Thymus (tissue), 14 donors: ENCODE measurements around the gene OR2F2. TPM values are rescaled to one million over a fixed set of nuclear protein-coding genes. Genes with fewer than 3 reads are reported as not detected.
A peak's percentile ranks its signal among the peaks of the same experiment; 100 is the strongest.

Source experiments
- DNase-seq, 9 donors: peaks; one replicate each; pipeline ENCODE4 v3.0.0-alpha.2; 2013; ENCODE audit warnings: low spot score in 9 of 9, low read depth in 6 of 9, missing footprints in 1 of 9
- H3K27ac ChIP-seq, 2 donors: one replicate each; pipeline ENCODE4 v1.5.1; 2013; ENCODE audit warnings: control low read depth in 1 of 2, low read depth in 1 of 2, low read length in 1 of 2, mild to moderate bottlenecking in 1 of 2, moderate library complexity in 1 of 2
- H3K27me3 ChIP-seq, 2 donors: one replicate each; pipeline ENCODE4 v1.5.1; 2013; ENCODE audit warnings: low read length in 1 of 2; ENCODE audit not compliant: control insufficient read depth in 2 of 2, insufficient read depth in 1 of 2
- H3K36me3 ChIP-seq, 2 donors: one replicate each; pipeline ENCODE4 v1.5.1; 2013; ENCODE audit warnings: low read length in 1 of 2, mild to moderate bottlenecking in 1 of 2, moderate library complexity in 1 of 2; ENCODE audit not compliant: control insufficient read depth in 2 of 2, insufficient read depth in 2 of 2
- H3K4me1 ChIP-seq, 2 donors: one replicate each; pipeline ENCODE4 v1.5.1; 2013; ENCODE audit warnings: low read length in 2 of 2; ENCODE audit not compliant: control insufficient read depth in 2 of 2, insufficient read depth in 2 of 2
- H3K4me3 ChIP-seq, 2 donors: one replicate each; pipeline ENCODE4 v1.5.1; 2013; ENCODE audit warnings: low read length in 2 of 2, control low read depth in 1 of 2, mild to moderate bottlenecking in 1 of 2
- H3K9me3 ChIP-seq, 2 donors: one replicate each; pipeline ENCODE4 v1.5.1; 2013; ENCODE audit warnings: low read length in 1 of 2, mild to moderate bottlenecking in 1 of 2; ENCODE audit not compliant: control insufficient read depth in 2 of 2, insufficient read depth in 1 of 2
- WGBS: extraction: QIAGEN DNeasy Blood & Tissue Kit; methylation state at CpG from one replicate; pipeline ENCODE4 v1.1.7; 2013; 5-methylcytosine and 5-hydroxymethylcytosine counted together
- long read RNA-seq, 10 donors: transcript quantifications; one replicate each; lab custom pipeline, GENCODE V29; 2026
- polyA plus RNA-seq: library from polyadenylated mRNA; stranded (reverse); fragments of 200-250 nt; gene quantifications from one replicate; pipeline ENCODE4 v1.2.3, GENCODE V29; 2013
- total RNA-seq: library from RNA; stranded (reverse); fragments of 120-200 nt; gene quantifications from one replicate; pipeline ENCODE4 v1.2.4, GENCODE V29; 2013
- donor health status: healthy.

OR2F2 gene, protein sequence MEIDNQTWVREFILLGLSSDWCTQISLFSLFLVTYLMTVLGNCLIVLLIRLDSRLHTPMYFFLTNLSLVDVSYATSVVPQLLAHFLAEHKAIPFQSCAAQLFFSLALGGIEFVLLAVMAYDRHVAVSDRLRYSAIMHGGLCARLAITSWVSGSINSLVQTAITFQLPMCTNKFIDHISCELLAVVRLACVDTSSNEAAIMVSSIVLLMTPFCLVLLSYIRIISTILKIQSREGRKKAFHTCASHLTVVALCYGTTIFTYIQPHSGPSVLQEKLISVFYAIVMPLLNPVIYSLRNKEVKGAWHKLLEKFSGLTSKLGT
- total RNA-seq (not detected), polyA plus RNA-seq (not detected)
- long read RNA-seq, donor 1, result 0 reads
- long read RNA-seq, donor 2, result 0 reads
- long read RNA-seq, donor 3, result 0 reads
- long read RNA-seq, donor 4, result 0 reads
- long read RNA-seq, donor 5, result 0 reads
- long read RNA-seq, donor 6, result 0 reads
- long read RNA-seq, donor 7, result 0 reads
- long read RNA-seq, donor 8, result 0 reads
- long read RNA-seq, donor 9, result 0 reads
- long read RNA-seq, donor 10, partial matches to known transcripts, result 0 of 1 reads
- long read RNA-seq, donor 10, other reads (novel, unspliced or antisense), result 0 of 1 reads

DNA sequence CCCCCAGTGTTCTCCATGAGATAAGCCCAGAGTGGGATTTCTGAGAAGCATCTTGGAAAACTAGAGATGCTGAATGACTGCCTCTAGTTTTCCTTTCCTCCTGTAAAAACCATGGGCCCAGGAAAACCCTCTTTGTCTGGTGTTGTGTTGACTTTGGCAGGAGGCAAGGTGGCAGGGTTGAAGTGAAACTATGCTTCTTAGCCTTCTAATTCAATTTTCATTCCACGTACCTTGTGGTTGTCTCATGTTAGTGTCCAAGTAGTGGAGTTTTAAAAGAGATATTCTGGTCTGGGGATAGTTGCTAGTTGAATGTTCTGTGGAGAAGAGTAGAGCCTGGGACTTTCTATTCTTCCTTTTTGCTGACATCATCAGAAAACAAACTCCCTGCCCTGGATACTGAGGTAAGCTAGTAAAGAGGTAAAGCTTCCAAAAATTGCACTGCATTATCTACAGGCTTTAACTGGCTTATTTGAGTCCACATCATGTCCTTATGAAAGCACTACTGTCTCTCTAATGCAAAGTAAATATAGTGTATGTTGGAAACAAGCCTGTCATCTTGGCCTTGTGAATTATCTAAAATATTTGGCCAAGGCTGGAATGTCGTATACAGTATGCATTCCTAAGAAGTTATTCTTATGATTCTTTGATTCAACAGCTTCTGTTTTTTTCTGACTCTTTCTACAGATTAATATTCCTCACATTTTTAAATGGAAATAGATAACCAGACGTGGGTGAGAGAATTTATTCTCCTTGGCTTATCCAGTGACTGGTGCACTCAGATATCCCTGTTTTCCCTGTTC, at the start of gene OR2F2:
TSS of gene OR2F2 (plus strand) at position 708 of the 800 bp plus-strand sequence. CDS start at position 708, 0 bp downstream.
- H3K27me3 ChIP-seq, result no peaks in the 10 kb centered on the region
- no peak for DNase-seq
- H3K9me3 ChIP-seq, result no peaks in the 10 kb centered on the region
- H3K36me3 ChIP-seq, result no peaks in the 10 kb centered on the region
- H3K4me3 ChIP-seq, result no peak within 1 kb of the TSS
- no peak within 1 kb of the TSS for H3K27ac ChIP-seq
- 94% methylated on average over 3 of the region's 3 CpGs for WGBS
- no peaks in the 10 kb centered on the region for H3K4me1 ChIP-seq

DNA sequence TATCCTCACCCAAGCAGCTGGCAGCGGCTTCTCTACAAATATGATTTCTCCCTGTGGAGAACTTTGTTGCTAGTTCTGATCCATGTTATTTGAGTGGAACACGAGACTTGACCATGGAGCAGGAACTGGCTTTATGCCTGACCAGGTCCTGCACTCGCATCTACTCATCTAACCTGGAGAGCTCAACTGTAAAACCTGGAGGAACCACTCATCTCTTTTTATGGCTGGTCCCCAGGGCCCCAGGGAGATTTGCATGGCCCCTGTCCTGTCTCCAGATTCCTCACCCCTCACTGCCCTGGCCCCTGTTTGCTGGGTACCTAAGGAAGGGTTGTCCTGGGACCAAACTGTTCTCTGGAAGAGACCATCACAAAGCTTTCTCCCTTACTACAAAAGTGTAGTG, 49.1 kb upstream of the OR2F2 start:
- WGBS, result 92% methylated on average over 3 of the region's 3 CpGs
- no peaks in the 10 kb centered on the region for H3K36me3 ChIP-seq
- no peak overlapping the region for H3K4me3 ChIP-seq
- DNase-seq, result no peak
- H3K4me1 ChIP-seq, result peaks cover 2 to 18% of the 10 kb centered on the region in 2 donors
- no peak overlapping the region for H3K27ac ChIP-seq
- H3K9me3 ChIP-seq, result peaks cover 0 to 1% of the 10 kb centered on the region in 2 donors
- H3K27me3 ChIP-seq, result peaks cover 0 to 27% of the 10 kb centered on the region in 2 donors

GRCh38 chr7:143886826-143887477, 48.1 kb upstream of the OR2F2 start:
- Histone ChIP-seq H3K36me3 (no peaks in the 10 kb centered on the region), H3K9me3 (peaks cover 0 to 1% of the 10 kb centered on the region in 2 donors), H3K27ac (no peak overlapping the region), H3K4me3 (no peak overlapping the region), H3K4me1 (peaks cover 2 to 13% of the 10 kb centered on the region in 2 donors), H3K27me3 (peaks cover 0 to 22% of the 10 kb centered on the region in 2 donors)
- no peak for DNase-seq
- 97% methylated on average over 6 of the region's 6 CpGs for WGBS

GRCh38 chr7:143889068-143889467, 46.0 kb upstream of the OR2F2 start:
- Histone ChIP-seq H3K36me3 (no peaks in the 10 kb centered on the region), H3K27me3 (peaks cover 0 to 6% of the 10 kb centered on the region in 2 donors), H3K27ac (no peak overlapping the region), H3K9me3 (no peaks in the 10 kb centered on the region), H3K4me1 (peaks cover 0 to 5% of the 10 kb centered on the region in 2 donors), H3K4me3 (no peak overlapping the region)
- no peak for DNase-seq
- 98% methylated on average over 2 of the region's 2 CpGs for WGBS

DNA sequence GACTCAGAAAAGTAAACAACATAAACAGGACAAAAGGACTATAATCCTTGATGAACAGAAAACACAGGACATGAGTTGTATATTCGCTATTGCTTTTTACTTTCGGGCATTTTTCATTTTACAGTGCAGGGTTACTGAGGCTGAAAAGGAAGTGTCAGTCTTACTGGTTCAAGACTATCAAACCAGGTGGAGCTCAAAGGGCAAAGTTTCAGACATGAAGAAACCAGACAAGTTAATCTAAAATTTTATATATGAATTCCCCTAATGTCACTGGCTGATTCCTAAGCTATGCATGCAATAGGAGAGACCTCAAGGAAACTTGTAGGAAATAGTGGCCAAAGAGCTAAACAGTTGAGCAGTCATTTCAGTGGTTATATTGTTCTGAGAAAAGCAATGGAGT, 44.5 kb upstream of the OR2F2 start:
- Histone ChIP-seq H3K9me3 (no peaks in the 10 kb centered on the region), H3K27me3 (no peaks in the 10 kb centered on the region), H3K4me1 (peaks cover 0 to 5% of the 10 kb centered on the region in 2 donors), H3K27ac (no peak overlapping the region), H3K4me3 (no peak overlapping the region), H3K36me3 (no peaks in the 10 kb centered on the region)
- no peak for DNase-seq
- WGBS, result 97% methylated on average over 2 of the region's 2 CpGs

- Histone ChIP-seq H3K4me3 (no peak overlapping the region), H3K4me1 (no peaks in the 10 kb centered on the region), H3K27me3 (no peaks in the 10 kb centered on the region), H3K27ac (no peak overlapping the region), H3K36me3 (no peaks in the 10 kb centered on the region), H3K9me3 (no peaks in the 10 kb centered on the region)
- WGBS, result 72% methylated on average over 2 of the region's 2 CpGs
- no peak for DNase-seq
Observed at GRCh38 chr7:143891457-143891856, 43.6 kb upstream of the OR2F2 start.

DNA sequence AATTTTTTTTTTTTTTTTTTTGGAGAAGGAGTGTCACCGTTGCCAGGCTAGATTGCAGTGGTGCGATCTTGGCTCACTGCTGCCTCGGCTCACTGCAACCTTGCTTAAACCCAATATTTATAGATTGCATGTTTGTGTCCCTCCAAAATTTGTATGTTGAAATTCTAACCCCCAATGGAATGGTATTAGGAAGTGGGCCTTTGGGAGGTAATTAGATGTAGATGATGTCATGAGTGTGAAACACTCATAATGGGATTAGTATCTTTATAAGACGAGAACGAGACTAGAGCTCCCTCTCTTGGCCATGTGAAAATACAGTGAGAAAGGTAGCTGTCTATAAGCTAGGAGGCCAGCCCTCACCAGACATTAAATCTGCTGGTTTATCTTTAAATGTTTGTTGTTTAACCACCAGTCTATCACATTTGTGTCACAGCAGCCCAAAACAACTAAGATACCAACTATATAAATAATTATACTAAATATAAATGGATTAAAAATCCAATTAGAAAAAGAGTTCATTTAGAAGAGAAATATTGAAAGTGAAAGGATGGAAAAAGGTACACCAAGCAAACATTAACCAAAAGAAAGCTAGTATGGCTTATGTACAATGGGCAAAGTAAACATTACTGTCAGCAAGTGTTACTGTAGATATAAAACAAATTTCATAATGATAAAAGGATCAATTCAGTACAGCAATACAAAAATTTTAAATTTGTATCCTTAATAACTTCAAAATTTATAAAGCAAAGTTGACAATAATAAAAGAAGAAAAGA, 42.3 kb upstream of the OR2F2 start:
- H3K4me3 ChIP-seq, result no peak overlapping the region
- no peak overlapping the region for H3K27ac ChIP-seq
- peak in 1 of 9 donors; percentile 44 for DNase-seq
- H3K9me3 ChIP-seq, result no peaks in the 10 kb centered on the region
- H3K36me3 ChIP-seq, result no peaks in the 10 kb centered on the region
- no peaks in the 10 kb centered on the region for H3K4me1 ChIP-seq
- H3K27me3 ChIP-seq, result no peaks in the 10 kb centered on the region
- 87% methylated on average over 5 of the region's 5 CpGs for WGBS

- Histone ChIP-seq H3K9me3 (no peaks in the 10 kb centered on the region), H3K36me3 (no peaks in the 10 kb centered on the region), H3K27me3 (no peaks in the 10 kb centered on the region), H3K4me1 (peaks cover 0 to 13% of the 10 kb centered on the region in 2 donors), H3K27ac (no peak overlapping the region), H3K4me3 (no peak overlapping the region)
- no peak for DNase-seq
Observed at GRCh38 chr7:143896667-143897066, 38.4 kb upstream of the OR2F2 start.
